Caco-2 (cell line): Measurements from ENCODE around the gene COL1A2. TPM values are rescaled to one million over a fixed set of nuclear protein-coding genes. Genes with fewer than 3 reads are reported as not detected.
A peak's percentile ranks its signal among the peaks of the same experiment; 100 is the strongest.

Experiments
- BruUV-seq: library from RNA; stranded (reverse); fragments of 400-500 nt; replicated peaks from 2 replicates; lab custom pipeline; 2021; lab: Mats Ljungman, UMichigan
- CTCF ChIA-PET: fragments of 300-600 bp; sonication (Branson Sonifier 250); formaldehyde crosslinking; loops from one replicate; lab custom pipeline; 2022; ENCODE audit warnings: antibody characterized with exemption; lab: Charles Lee
- POLR2A ChIA-PET: fragments of 300-600 bp; sonication (Branson Sonifier 250); formaldehyde crosslinking; loops from one replicate; lab custom pipeline; 2022; ENCODE audit warnings: antibody characterized with exemption; lab: Charles Lee
- DNase-seq, 2 experiments: peaks; one replicate each; pipeline versions ENCODE4 v3.0.0 to v3.0.0-alpha.2; 2020 to 2022
- H3K27me3 ChIP-seq: replicated peaks from 2 replicates; pipeline ENCODE4 v1.6.0; 2011; ENCODE audit warnings: low read length; ENCODE audit not compliant: control insufficient read depth, insufficient read depth
- H3K36me3 ChIP-seq: 2 replicates; pipeline ENCODE4 v1.5.1; 2011; ENCODE audit warnings: low read length; ENCODE audit not compliant: control insufficient read depth, insufficient read depth
- H3K4me1 ChIP-seq: fragments of 250-450 bp; sonication (Bioruptor Pico); 2 replicates; pipeline ENCODE4 v1.5.1; 2020; ENCODE audit warnings: mild to moderate bottlenecking
- H3K4me3 ChIP-seq: 2 replicates; pipeline ENCODE4 v1.5.1; 2011; ENCODE audit warnings: low read depth, mild to moderate bottlenecking, control low read depth, low read length
- H3K9me3 ChIP-seq: fragments of 250-450 bp; sonication (Bioruptor Pico); 2 replicates; pipeline ENCODE4 v1.5.1; 2020; ENCODE audit warnings: mild to moderate bottlenecking, moderate library complexity
- H3K27ac Mint-ChIP-seq: one replicate; pipeline ENCODE4 v1.8.0; 2022; ENCODE audit warnings: mixed read lengths; ENCODE audit not compliant: unreplicated experiment
- H3K27me3 Mint-ChIP-seq: one replicate; pipeline ENCODE4 v1.8.0; 2022; ENCODE audit warnings: mixed read lengths; ENCODE audit not compliant: insufficient read depth, unreplicated experiment
- H3K36me3 Mint-ChIP-seq: one replicate; pipeline ENCODE4 v1.8.0; 2022; ENCODE audit warnings: mild to moderate bottlenecking, mixed read lengths; ENCODE audit not compliant: insufficient read depth, unreplicated experiment
- H3K4me1 Mint-ChIP-seq: one replicate; pipeline ENCODE4 v1.8.0; 2022; ENCODE audit warnings: low read depth, mixed read lengths; ENCODE audit not compliant: unreplicated experiment
- H3K4me3 Mint-ChIP-seq: one replicate; pipeline ENCODE4 v1.8.0; 2022; ENCODE audit warnings: mild to moderate bottlenecking, moderate library complexity, mixed read lengths; ENCODE audit not compliant: unreplicated experiment
- H3K9me3 Mint-ChIP-seq: one replicate; pipeline ENCODE4 v1.8.0; 2022; ENCODE audit warnings: mixed read lengths; ENCODE audit not compliant: unreplicated experiment
- intact Hi-C: fragments of 100-400 bp; cut with micrococcal nuclease; formaldehyde crosslinking; loops from one replicate; pipeline ENCODE4 v1.10.0; 2022; ENCODE audit not compliant: unreplicated experiment
- total RNA-seq: library from RNA; stranded (reverse); gene quantifications from 2 replicates; pipeline ENCODE4 v1.2.3, GENCODE V29; 2022
- TF ChIP-seq, protein P1 (sequence below), 2 experiments: fragments of 200-600 bp in 1 of 2; IDR thresholded peaks; 1 replicate in 1 of 2; 2 replicates in 1 of 2; pipeline versions ENCODE4 v1.5.1 to v1.8.0; 2011 to 2022; ENCODE audit warnings: antibody characterized with exemption in 1 of 2, control low read depth in 1 of 2, inconsistent platforms in 1 of 2, low read depth in 1 of 2, low read length in 1 of 2, mild to moderate bottlenecking in 1 of 2, moderate library complexity in 1 of 2; ENCODE audit not compliant: insufficient read depth in 1 of 2, severe bottlenecking in 1 of 2, unreplicated experiment in 1 of 2

The COL1A2 gene
- total RNA-seq, 1 experiment from 2014 or later, result 2.6 TPM

DNA sequence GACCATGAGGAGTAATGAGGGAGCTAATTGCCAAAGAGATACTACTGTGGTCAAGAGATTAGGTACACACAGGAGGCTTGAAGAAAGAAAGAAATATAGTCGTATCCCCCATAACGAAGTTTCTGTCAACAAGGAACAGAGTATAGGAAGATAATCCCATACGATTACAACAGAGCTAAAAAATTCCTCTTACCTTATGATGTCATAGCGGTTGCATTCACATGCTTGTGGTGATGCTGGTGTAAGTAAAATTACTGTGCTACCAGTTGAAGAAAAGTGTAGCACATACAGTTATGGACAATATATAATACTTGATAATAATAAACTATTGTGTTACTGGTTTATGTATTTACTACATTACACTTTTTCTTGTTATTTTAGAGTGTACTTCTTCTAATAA lies 63.3 kb downstream of the COL1A2 start:
- Mint-ChIP-seq H3K4me1 (peaks cover 7% of the 10 kb centered on the region), H3K4me3 (no peak overlapping the region), H3K36me3 (no peaks in the 10 kb centered on the region), H3K27ac (peak overlapping the region; percentile 61), H3K27me3 (no peaks in the 10 kb centered on the region), H3K9me3 (no peaks in the 10 kb centered on the region)
- Histone ChIP-seq H3K4me3 (no peak overlapping the region), H3K27me3 (no peaks in the 10 kb centered on the region), H3K4me1 (no peaks in the 10 kb centered on the region), H3K9me3 (no peaks in the 10 kb centered on the region), H3K36me3 (no peaks in the 10 kb centered on the region)
- intact Hi-C loops, result no loop called here
- DNase-seq, result no peak
- no TSS peak for BruUV-seq
- TF ChIP-seq, protein P1, sequence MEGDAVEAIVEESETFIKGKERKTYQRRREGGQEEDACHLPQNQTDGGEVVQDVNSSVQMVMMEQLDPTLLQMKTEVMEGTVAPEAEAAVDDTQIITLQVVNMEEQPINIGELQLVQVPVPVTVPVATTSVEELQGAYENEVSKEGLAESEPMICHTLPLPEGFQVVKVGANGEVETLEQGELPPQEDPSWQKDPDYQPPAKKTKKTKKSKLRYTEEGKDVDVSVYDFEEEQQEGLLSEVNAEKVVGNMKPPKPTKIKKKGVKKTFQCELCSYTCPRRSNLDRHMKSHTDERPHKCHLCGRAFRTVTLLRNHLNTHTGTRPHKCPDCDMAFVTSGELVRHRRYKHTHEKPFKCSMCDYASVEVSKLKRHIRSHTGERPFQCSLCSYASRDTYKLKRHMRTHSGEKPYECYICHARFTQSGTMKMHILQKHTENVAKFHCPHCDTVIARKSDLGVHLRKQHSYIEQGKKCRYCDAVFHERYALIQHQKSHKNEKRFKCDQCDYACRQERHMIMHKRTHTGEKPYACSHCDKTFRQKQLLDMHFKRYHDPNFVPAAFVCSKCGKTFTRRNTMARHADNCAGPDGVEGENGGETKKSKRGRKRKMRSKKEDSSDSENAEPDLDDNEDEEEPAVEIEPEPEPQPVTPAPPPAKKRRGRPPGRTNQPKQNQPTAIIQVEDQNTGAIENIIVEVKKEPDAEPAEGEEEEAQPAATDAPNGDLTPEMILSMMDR (IDR thresholded peaks at IDR 0.05; ENCODE audit: insufficient read depth in 1 of 2, low read depth in 1 of 2, low read length in 1 of 2, severe bottlenecking in 1 of 2, unreplicated experiment in 1 of 2), result no peak
- CTCF ChIA-PET, result no interaction called here
- POLR2A ChIA-PET, result no interaction called here

DNA sequence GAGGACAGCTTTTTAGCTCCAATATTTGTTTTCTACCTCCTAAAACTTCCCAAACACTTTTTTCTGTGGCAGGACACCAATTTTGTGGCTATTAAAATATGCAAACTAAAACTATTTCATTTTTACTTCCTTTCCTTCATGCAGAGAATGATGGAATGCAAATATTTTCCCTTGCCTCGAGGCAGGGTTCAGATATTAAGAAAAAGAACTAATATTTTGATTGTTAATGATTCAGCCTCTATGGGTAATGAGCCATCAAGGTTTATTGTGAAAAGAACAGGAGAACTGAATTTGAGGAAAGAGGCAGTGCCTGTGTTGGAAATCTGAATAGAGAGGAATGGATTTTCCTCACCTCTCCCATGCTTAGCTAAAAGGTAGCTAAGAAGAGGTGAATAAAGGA lies 71.8 kb downstream of the COL1A2 start:
- no peaks in the 10 kb centered on the region for H3K4me1 Mint-ChIP-seq
- intact Hi-C loops, result no loop called here
- H3K4me1 ChIP-seq, result no peaks in the 10 kb centered on the region
- no peaks in the 10 kb centered on the region for H3K36me3 Mint-ChIP-seq
- no peaks in the 10 kb centered on the region for H3K36me3 ChIP-seq
- H3K9me3 ChIP-seq, result peaks cover 4% of the 10 kb centered on the region
- H3K4me3 Mint-ChIP-seq, result no peak overlapping the region
- TF ChIP-seq, protein P1 (IDR thresholded peaks at IDR 0.05; ENCODE audit: insufficient read depth in 1 of 2, low read depth in 1 of 2, low read length in 1 of 2, severe bottlenecking in 1 of 2, unreplicated experiment in 1 of 2), result no peak
- no peaks in the 10 kb centered on the region for H3K27me3 ChIP-seq
- H3K27ac Mint-ChIP-seq, result no peak overlapping the region
- DNase-seq, result no peak
- no peaks in the 10 kb centered on the region for H3K27me3 Mint-ChIP-seq
- no peaks in the 10 kb centered on the region for H3K9me3 Mint-ChIP-seq
- CTCF ChIA-PET, result no interaction called here
- POLR2A ChIA-PET, result no interaction called here
- no peak overlapping the region for H3K4me3 ChIP-seq
- no TSS peak for BruUV-seq

DNA sequence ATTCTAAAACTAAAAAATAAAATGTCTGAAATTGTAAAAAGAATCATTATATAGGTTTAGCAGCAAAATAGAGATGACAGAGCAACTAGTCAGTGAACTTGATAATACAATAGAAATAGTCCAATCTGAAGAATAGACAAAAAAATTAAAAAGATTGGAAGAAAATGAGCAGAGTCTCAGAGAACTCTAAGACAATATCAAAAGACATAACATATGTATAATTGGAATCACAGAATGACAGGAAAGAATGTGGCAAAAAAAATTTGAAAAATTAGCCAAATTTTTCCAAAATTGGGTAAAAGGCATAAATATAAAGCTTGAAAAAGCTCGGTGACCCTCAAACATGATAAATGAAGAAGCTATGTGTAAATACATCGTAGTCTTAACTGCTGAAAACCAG lies 76.9 kb downstream of the COL1A2 start:
- Mint-ChIP-seq H3K36me3 (no peaks in the 10 kb centered on the region), H3K9me3 (no peaks in the 10 kb centered on the region), H3K27me3 (no peaks in the 10 kb centered on the region), H3K27ac (no peak overlapping the region), H3K4me1 (no peaks in the 10 kb centered on the region), H3K4me3 (no peak overlapping the region)
- intact Hi-C loops, result no loop called here
- Histone ChIP-seq H3K9me3 (peaks cover 8% of the 10 kb centered on the region), H3K27me3 (no peaks in the 10 kb centered on the region), H3K4me1 (no peaks in the 10 kb centered on the region), H3K36me3 (no peaks in the 10 kb centered on the region), H3K4me3 (no peak overlapping the region)
- CTCF ChIA-PET, result no interaction called here
- POLR2A ChIA-PET, result no interaction called here
- DNase-seq, result no peak
- BruUV-seq, result no TSS peak
- TF ChIP-seq, protein P1 (IDR thresholded peaks at IDR 0.05; ENCODE audit: insufficient read depth in 1 of 2, low read depth in 1 of 2, low read length in 1 of 2, severe bottlenecking in 1 of 2, unreplicated experiment in 1 of 2), result no peak
